Smooth muscle cell (in vitro differentiated cells): ENCODE results near the gene ACTL7B. TPM values are rescaled to one million over a fixed set of nuclear protein-coding genes. Genes with fewer than 3 reads are reported as not detected.

Source experiments
- DNase-seq: peaks from one replicate; lab custom pipeline; 2025; ENCODE audit not compliant: unreplicated experiment; lab: John Stamatoyannopoulos, UW
- H2AFZ ChIP-seq: fragments of 200-600 bp; sonication (generic); 2 replicates; pipeline ENCODE4 v1.6.0; 2016; ENCODE audit warnings: antibody characterized with exemption, low read depth, mild to moderate bottlenecking
- H3F3A ChIP-seq: fragments of 200-600 bp; sonication (generic); 2 replicates; pipeline ENCODE4 v1.6.0; 2017; ENCODE audit warnings: antibody characterized with exemption, low read depth
- H3K27ac ChIP-seq: fragments of 200-600 bp; sonication (generic); 2 replicates; pipeline ENCODE4 v1.5.1; 2016; ENCODE audit warnings: low read depth, mild to moderate bottlenecking
- H3K27me3 ChIP-seq: fragments of 200-600 bp; sonication (generic); 2 replicates; pipeline ENCODE4 v1.6.1; 2016; ENCODE audit warnings: low read depth, mild to moderate bottlenecking
- H3K36me3 ChIP-seq: fragments of 200-600 bp; sonication (generic); 2 replicates; pipeline ENCODE4 v1.5.1; 2016; ENCODE audit warnings: low read depth
- H3K4me1 ChIP-seq: fragments of 200-600 bp; sonication (generic); 2 replicates; pipeline ENCODE4 v1.5.1; 2016; ENCODE audit warnings: low read depth
- H3K4me2 ChIP-seq: fragments of 200-600 bp; sonication (generic); 2 replicates; pipeline ENCODE4 v1.6.0; 2016; ENCODE audit warnings: mild to moderate bottlenecking
- H3K4me3 ChIP-seq: fragments of 200-600 bp; sonication (generic); 2 replicates; pipeline ENCODE4 v1.5.1; 2016; ENCODE audit warnings: mild to moderate bottlenecking
- H3K79me2 ChIP-seq: fragments of 200-600 bp; sonication (generic); 2 replicates; pipeline ENCODE4 v1.6.0; 2016; ENCODE audit warnings: low read depth, mild to moderate bottlenecking
- H3K9ac ChIP-seq: fragments of 200-600 bp; sonication (generic); 2 replicates; pipeline ENCODE4 v1.6.0; 2016; ENCODE audit warnings: low read depth
- H3K9me3 ChIP-seq: fragments of 200-600 bp; sonication (generic); replicated peaks from 2 replicates; pipeline ENCODE4 v1.5.1; 2016; ENCODE audit warnings: low read depth
- H4K20me1 ChIP-seq: fragments of 200-600 bp; sonication (generic); 2 replicates; pipeline ENCODE4 v1.6.0; 2016; ENCODE audit warnings: low read depth
- CTCF ChIP-seq: fragments of 200-600 bp; sonication (generic); IDR thresholded peaks from 2 replicates; pipeline ENCODE4 v1.5.1; 2017; ENCODE audit warnings: borderline replicate concordance, mild to moderate bottlenecking, antibody characterized with exemption; ENCODE audit not compliant: insufficient read depth, poor library complexity, severe bottlenecking
- WGBS: methylation state at CpG from one replicate; pipeline ENCODE4 v1.1.7; 2016; ENCODE audit warnings: low lambda C conversion rate; 5-methylcytosine and 5-hydroxymethylcytosine counted together
- polyA plus RNA-seq: library from polyadenylated mRNA; unstranded; fragments of >200 nt; fragmentation: Nextera tagmentation; extraction: Ambion mirVana; gene quantifications from 2 replicates; pipeline ENCODE4 v1.2.1, GENCODE V29; 2016
- total RNA-seq: library from RNA; depleted of rRNA; stranded (reverse); fragments of >200 nt; gene quantifications from 2 replicates; pipeline ENCODE4 v1.2.3, GENCODE V29; 2014

ACTL7B gene
- total and polyA plus RNA-seq, 2 experiments from 2014 or later = not detected

- Histone ChIP-seq H3K4me2 (no peak overlapping the region), H3K4me1 (no peaks in the 10 kb centered on the region), H3F3A (no peaks in the 10 kb centered on the region), H3K36me3 (no peaks in the 10 kb centered on the region), H3K27me3 (no peaks in the 10 kb centered on the region), H2AFZ (no peak overlapping the region), H4K20me1 (no peaks in the 10 kb centered on the region), H3K79me2 (no peaks in the 10 kb centered on the region), H3K9ac (no peak overlapping the region), H3K9me3 (no peaks in the 10 kb centered on the region), H3K4me3 (no peak overlapping the region), H3K27ac (no peak overlapping the region)
- WGBS = 80% methylated on average over 2 of the region's 2 CpGs
- TF ChIP-seq CTCF = no peak
- no peak for DNase-seq
These were observed 10.2 kb upstream of the ACTL7B start for GRCh38 chr9:108866001-108866420.

- H3K27ac ChIP-seq = no peak overlapping the region
- H3K4me2 ChIP-seq = no peak overlapping the region
- H3K4me3 ChIP-seq = no peak overlapping the region
- no peak for DNase-seq
- H4K20me1 ChIP-seq = no peaks in the 10 kb centered on the region
- TF ChIP-seq CTCF = no peak
- H3K27me3 ChIP-seq = no peaks in the 10 kb centered on the region
- H3K36me3 ChIP-seq = no peaks in the 10 kb centered on the region
- H2AFZ ChIP-seq = no peak overlapping the region
- H3K9me3 ChIP-seq = no peaks in the 10 kb centered on the region
- H3F3A ChIP-seq = no peaks in the 10 kb centered on the region
- no peaks in the 10 kb centered on the region for H3K4me1 ChIP-seq
- H3K79me2 ChIP-seq = no peaks in the 10 kb centered on the region
- no peak overlapping the region for H3K9ac ChIP-seq
- 93% methylated on average over 4 of the region's 4 CpGs for WGBS
These were observed 9.3 kb upstream of the ACTL7B start for GRCh38 chr9:108865037-108865436.

- 89% methylated on average over 3 of the region's 3 CpGs for WGBS
These were observed 8.7 kb upstream of the ACTL7B start for GRCh38 chr9:108864446-108864845.

More at GRCh38 chr9:108864446-108864845, 8.7 kb upstream of the ACTL7B start:
- no peak for DNase-seq
- Histone ChIP-seq H4K20me1 (no peaks in the 10 kb centered on the region), H3K27me3 (no peaks in the 10 kb centered on the region), H3K9me3 (no peaks in the 10 kb centered on the region), H3K4me2 (no peak overlapping the region), H3K9ac (no peak overlapping the region), H3K36me3 (no peaks in the 10 kb centered on the region), H3F3A (no peaks in the 10 kb centered on the region), H3K4me3 (no peak overlapping the region), H3K27ac (no peak overlapping the region), H3K4me1 (no peaks in the 10 kb centered on the region), H2AFZ (no peak overlapping the region), H3K79me2 (no peaks in the 10 kb centered on the region)
- no peak for TF ChIP-seq CTCF
